NT2/D1 (cell line): ENCODE results near the gene SMARCAD1.

Experiments
- SUZ12 ChIP-seq: IDR thresholded peaks from 2 replicates; pipeline ENCODE4 v1.6.1; 2011; ENCODE audit not compliant: insufficient read length, insufficient read depth; ENCODE audit errors: extremely low read depth
- ZNF274 ChIP-seq: IDR thresholded peaks from 2 replicates; pipeline ENCODE4 v1.6.1; 2011; ENCODE audit warnings: mild to moderate bottlenecking, low read depth, low read length

GRCh38 chr4:94298725-94299252, 91.1 kb downstream of the SMARCAD1 start:
- TF ChIP-seq ZNF274 (no peak), SUZ12 (no peak)
